ENCODE results near the gene GTF2IRD1.

DNA sequence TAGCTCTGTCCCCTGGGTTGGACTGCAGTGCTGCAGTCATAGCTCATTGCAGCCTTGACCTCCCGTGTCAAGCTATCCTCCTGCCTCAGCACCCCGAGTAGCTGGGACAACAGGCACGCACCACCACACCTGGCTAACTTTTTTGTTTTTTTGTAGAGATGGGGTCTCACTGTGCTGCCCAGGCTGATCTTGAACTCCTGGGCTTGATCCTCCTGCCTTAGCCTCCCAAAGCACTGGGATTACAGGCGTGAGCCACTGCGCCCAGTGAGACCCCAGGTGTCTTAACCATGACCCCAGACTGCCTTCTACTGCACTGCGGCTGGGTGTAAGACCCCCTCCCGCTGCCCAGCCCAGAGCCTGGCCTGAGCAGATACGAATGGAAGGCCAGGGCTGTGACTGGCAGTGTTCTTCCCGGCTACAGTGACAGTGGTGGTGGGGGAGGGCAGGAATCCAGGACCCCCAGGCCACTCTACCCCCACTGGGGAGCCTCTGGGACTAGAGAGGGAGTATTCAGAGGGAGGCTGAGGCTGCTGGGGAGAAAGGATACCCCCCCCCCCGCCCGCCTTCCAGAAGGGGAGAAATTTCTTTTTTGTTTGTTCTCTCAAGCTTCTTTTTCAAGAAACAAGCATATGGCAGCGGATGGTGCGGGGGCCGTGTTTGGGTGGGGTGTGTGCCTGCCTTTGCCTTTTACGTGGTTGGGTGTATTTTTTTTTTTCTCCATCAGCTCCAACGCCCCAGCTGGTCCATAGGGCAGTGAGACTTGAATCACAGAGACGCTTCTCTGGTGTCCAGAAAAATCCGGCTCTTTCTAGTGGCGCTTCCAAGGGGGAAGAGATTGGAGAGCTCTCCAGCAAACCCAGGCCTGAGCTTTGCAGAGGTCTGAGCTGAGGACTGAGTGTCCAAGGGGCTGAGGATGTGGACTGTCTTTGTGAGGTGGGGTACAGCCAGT lies 36.6 kb downstream of the GTF2IRD1 start:
- no peak for TF ChIP-seq POLR2A (IDR thresholded peaks at IDR 0.05; ENCODE audit: low read depth, low read length)
- no peak for TF ChIP-seq POLR2AphosphoS5 (IDR thresholded peaks at IDR 0.05; ENCODE audit: low read depth, low read length)
- no peak for TF ChIP-seq TAF1 (IDR thresholded peaks at IDR 0.05; ENCODE audit: low read depth, low read length)
- TF ChIP-seq PAX5 (IDR thresholded peaks at IDR 0.05; ENCODE audit: insufficient read depth, low read length, severe bottlenecking): no peak
- TF ChIP-seq SPI1 (IDR thresholded peaks at IDR 0.05; ENCODE audit: low read depth, low read length): no peak

All from GM12891 (cell line).